Effector CD4-positive, alpha-beta T cell (primary cell): ENCODE measurements around the gene CTNNA2.

ENCODE experiments used
- DNase-seq: peaks from one replicate; pipeline ENCODE4 v3.0.0-alpha.2; 2020

Gene CTNNA2

DNA sequence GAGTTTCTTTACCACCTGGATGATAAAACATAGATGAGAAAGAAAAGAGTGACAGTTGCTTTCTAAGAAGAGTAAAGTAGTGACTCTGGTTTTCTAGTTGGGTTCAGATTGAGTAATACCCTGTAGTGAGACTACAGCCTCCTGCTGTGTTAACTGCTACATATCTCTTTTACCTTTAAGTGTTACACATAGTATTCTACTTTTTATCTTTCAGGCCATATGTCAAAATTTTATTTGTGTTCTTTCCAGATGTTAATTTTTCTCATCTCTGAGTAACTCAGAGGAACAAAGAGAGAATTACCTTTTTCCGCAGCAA lies 348.2 kb downstream of the CTNNA2 start:
- DNase-seq = no peak

DNA sequence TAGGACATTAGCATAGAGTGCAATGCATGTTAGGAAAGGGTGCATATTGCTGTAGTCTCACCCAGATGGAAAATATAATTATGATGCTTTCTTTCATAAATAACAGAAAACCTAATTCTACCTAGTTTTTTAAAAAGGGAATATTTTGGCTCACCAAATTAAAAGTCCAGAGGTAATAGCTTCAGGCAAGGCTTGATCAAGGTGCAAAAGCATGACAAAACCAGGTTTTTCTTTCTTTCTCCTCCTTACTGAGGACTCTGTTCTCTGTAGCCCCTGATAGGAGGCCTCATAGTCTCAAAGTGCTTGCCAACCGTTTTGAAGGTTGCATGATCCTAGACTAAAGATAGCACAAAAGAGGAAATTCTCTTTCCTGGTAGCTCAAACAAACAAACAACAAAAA lies 349.9 kb downstream of the CTNNA2 start:
- DNase-seq = no peak

DNA sequence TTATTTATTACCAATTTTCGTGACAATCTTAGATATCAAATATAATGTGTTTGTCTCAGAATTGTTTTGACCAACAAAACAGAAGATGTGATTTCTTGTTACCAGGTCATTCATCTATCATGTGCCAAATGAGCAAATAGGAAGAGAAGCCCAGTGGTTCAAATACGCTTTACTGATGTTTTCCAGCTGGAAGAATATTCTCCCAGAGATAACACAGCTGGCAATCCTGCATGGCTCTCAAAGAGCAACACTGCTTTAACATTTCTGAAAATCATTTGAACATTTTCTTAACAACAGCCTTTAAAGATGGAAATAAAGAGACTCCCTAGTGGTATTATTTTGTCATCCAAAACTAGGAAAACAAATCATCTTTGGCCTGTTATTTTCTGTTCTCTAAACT lies 359.8 kb downstream of the CTNNA2 start:
- no peak for DNase-seq

DNA sequence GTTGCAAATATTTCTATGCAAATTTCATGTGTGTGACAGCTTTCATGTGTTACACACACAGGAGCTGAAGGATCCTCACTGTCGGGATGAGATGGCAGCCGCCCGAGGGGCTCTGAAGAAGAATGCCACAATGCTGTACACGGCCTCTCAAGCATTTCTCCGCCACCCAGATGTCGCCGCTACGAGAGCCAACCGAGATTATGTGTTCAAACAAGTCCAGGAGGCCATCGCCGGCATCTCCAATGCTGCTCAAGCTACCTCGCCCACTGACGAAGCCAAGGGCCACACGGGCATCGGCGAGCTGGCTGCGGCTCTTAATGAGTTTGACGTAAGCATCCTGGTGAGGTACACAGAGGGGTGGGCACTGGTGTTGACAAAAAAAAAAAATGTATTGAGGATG lies 361.2 kb downstream of the CTNNA2 start:
- no peak for DNase-seq

DNA sequence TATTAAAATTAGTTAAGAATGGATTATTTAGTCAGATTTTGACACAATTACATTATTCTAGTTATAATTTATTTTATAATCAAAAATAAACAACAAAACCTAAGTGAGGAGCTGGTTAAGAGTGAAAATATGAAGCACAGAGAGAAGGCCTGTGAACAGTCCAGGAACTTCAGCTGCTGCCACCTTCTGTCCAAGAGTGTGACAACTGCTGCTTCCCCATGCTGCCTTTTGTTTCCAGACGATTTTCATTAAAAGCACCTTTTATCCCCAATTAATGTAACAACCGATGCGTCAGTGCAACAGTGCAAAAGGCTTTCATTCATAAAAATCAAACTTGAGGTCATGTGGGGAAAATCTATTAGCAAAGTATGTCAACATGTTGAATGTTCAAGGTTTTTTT lies 363.6 kb downstream of the CTNNA2 start:
- no peak for DNase-seq

DNA sequence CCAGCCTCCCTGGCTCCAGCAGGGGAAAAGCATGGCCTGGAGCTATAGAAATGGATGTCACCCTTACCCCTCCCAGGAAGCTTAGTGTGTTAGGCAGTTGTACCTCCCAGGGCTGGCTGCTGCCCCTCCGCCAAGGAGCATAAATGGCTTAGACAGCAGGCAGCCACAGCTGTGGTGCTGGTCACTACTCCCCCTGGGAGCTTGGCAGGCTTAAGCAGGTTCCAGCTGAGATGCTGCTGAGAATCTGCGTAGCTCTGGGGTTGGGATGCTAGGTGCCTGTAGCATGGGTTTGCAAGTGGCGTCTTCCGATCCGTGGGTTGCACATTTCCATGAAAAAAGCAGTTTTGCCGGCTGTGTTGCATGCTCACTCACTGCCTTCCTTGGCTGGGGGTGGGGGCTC lies 369.7 kb downstream of the CTNNA2 start:
- DNase-seq = no peak

DNA sequence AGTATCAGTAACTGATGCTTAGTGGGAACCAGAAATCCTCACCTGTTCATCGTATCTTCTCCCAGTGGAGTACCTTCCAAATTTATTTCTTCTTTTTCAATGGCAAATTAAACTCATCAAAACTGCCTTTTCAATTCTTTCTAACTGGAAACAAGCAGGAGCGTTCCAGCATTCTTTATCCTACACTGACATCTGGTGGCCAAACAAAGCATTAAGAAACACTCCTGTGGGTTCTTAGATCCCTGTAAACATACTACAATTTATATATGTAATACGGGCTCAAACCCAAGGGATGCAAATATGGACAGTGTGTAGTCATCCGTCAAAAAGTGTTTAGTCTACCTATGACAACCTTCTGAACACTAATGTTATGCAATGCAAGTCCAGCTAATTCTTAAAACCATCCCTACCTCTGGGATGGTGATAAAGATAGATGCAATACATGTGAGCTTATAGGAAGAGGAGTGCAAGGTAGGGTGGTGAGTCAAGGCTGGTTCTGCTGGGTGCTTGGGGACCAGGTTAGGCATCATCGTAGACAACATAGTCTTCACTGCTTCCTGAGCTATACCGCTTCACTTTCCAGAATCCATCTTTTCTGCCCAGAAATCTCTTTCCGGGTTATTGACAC lies 375.0 kb downstream of the CTNNA2 start:
- no peak for DNase-seq

DNA sequence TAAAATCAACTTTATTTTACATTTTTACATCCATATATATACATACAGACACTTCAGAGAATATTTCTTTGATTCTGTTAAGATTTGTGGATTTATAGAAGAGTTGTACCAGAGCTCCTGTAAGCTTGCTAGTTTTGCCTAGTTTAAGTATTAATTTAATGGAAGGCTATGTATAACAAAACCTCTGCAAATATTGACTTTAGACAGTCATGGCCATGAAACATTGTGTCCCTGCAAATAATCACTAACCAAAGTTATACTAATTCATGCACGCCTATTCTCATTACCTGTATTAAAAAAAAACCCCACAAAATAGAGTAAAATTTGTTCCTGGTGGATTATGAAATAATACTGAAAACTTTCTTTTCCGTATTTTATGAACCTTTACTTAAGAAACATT lies 379.3 kb downstream of the CTNNA2 start:
- DNase-seq = no peak

DNA sequence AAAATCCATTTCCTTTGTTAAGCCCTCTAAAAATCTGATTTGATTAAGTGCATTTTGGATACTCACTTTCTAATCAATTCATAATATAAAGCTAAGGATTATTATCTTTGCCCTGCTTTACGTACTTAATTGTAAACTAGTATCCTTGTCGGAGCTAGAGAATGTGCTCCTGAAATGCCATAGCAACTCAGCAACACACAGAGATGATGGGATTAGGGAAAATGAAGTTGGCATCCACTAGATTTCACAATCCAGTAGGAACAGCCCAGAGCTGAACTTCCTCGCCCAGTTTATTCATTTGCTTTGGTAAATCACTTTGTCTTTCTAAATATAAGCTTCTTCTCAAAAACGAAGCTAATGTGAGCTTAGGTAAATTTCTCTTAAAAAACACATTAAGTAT lies 386.3 kb downstream of the CTNNA2 start:
- DNase-seq = no peak

DNA sequence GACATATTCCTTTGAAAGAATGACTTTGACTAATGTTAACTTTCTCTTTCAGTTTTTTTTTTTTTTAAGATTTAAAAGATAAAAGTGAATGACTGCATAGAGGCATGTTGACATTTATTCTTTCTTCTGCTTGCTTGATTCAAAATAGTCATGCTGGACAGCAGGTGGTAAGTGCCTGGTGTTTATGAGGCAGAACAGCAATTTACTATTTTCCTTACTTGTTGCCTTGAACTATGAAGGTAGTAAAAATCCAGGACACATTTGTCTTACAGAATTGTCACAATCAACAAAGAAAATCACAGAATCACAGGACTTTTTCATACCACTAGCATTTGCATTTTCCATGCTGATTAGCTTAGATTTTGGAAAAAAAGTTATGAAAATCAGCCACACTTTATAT lies 388.3 kb downstream of the CTNNA2 start:
- DNase-seq = no peak

DNA sequence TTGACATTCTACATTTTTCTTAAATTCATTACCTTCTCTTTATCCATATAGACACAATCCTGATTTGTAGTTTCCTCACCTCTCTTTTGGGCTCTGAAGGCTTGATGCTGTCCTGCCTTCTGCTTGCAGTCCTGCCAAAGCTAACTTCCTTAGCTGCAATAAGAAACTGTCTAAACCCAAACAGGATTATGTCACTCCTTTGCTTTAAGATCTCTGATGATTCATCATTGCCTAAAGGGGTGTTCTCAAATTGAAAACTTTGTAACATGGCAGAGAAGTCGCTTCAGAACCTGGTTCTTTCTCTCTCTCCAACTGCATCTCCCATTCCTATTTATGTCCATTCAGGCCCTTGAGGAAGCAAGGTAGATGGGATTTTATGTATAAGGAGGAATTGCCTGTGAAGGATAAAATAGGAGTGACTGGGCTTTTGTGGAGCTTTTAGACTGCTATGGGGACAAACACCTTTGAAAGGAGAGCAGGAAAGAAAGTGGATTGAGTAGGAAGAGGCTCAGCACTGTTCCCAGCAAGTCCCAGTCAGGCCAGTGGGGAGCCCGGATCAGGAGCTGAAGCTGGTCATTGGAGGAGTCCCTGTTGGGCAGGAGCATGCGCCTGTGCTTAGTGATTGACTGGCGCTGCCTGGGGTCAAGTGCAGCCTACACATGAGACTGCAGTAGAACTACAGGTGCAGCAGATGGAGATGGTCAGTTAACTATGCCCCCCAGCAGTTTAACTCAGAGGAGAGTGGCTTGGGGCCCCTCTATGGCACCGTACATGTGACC lies 390.6 kb downstream of the CTNNA2 start:
- no peak for DNase-seq

DNA sequence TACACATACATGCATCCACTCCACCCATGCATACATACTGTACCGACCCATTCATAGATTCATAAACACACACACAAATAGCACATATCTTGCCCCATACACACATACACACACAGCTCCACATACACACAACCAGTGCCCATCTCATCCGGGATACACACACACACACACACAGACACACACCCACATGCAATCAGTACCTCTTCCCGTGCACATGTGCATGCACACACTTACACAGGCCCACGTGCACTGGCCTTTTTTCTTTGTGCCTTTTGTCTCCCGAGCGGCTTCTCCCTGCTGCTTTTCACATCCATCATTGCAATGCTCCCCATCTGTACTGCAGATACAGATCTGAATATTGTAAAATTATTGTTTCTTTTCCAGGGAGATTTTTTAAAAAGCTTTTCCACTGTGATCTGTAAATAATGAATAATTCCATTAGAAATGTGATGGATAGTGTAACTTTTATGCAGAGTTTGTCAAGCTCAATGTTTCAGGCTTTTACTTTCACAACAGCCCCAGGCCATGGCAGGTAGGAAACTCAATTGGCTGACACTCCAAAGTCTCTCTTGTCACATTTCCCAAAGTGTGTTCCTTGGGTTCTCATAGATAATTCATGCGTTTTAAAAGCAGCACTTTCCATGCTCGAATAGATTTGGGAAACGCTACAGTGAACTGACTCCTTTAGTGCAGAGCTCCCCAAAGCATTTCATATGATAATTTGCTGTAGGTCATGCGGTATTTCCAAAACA lies 393.5 kb downstream of the CTNNA2 start:
- no peak for DNase-seq

DNA sequence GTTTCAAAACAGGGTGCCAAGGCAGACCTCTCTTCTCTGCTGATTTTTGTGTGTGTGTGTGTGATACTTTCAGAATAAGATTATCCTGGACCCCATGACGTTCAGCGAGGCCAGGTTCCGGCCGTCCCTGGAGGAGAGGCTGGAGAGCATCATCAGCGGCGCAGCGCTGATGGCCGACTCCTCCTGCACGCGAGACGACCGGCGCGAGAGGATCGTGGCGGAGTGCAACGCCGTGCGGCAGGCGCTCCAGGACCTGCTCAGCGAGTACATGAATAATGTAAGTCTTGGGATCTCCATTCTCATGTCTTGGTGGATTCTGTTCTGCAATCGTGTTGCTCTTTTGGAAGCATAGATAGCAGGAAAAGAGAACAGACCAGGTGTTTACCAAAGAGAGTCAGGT lies 396.7 kb downstream of the CTNNA2 start:
- DNase-seq = no peak

DNA sequence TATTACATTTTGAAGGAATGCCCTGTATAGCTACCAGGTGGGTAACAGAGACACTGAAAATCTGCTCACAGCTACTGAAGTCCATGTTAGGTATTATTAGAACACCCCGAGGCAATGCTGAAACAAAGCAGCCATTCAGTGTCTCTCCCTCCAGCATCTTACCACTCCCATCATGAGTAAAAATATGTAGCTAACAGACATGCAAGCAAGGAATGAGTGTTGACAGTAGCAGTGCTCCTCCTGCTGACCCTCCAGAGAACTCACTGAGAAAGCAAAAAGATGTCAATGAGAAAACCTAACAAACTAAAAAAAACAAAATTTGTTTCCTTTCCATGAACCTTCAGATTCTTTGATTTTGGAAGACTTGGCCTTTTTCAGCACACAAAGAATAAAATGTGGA lies 397.8 kb downstream of the CTNNA2 start:
- no peak for DNase-seq

DNA sequence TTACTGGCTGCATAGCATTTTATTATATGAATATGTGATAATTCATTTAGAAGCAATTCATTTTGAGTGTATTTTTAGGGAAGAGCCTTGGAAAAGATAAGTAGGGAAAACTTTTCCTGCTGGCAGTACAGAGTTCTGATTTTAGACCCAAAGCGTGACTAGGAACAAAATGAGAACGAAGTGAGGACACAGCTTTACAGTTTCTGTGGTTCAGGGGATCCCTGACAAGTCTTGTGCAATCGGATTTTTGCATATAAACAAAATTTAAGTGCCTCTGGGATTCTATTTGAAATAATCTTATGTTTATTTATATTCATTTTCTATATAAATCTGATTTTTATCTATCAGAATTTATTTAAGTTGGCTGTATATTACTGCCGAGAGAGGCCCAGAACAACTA lies 402.6 kb downstream of the CTNNA2 start:
- no peak for DNase-seq

DNA sequence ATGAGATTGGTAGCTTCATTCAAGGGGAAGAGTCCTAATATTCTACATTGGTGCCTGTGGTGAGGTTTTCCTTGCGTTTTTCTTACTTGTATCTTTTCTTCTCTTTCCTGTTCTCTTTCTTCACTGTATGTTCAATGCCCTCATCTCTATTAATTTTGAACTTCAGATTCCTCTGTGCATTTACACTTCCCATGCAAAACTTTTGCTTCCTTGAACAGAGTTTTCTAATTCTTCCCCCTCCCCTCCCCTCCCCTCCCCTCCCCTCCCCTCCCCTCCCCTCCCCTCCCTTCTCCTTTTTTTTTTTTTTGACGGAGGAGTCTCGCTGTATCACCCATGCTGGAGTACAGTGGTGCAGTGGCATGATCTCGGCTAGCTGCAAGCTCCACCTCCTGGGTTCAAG lies 403.4 kb downstream of the CTNNA2 start:
- no peak for DNase-seq

DNA sequence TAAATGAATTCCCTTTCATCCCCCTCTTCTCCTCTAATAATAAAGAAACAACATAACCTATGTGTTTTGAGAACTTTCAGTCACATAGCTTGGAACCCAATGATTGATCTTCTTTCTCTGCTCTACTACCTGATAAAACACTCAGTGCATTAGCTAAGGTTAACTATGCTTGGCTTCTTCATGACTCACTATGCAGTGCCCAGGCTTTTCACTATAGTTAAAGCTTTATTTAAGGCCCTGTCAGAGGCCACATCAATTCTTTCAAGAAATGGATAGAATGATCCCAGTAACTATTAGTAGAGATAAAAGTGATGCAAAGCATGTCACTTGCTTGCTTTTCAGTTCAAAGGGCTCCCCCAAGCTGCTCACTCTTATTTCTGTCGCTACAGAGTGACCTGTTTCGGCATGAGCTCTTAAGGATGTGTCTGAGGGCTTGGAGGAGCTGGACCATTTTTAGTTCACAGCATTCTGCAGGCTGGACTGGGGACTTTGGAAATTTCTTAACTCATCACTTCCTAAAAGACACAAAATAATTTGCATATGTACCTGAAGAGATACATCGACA lies 407.7 kb downstream of the CTNNA2 start:
- DNase-seq = no peak

DNA sequence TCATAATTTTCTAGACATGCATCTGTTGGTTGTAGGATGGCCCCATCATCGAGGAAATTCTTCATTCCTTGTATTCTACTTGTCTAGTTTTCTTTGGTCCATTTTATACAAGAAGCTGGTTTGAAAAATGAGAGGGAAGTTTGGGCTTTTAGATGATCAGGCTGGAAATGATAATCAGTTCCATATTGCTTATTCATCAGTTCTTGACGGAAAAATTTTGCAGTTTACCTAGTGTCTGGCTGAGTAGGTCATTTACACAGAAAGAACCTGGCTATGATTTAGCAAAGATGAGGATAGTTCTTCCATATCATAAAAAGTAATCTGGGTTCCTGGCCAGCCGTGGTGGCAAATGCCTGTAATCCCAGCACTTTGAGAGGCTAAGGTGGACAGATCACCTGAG lies 416.8 kb downstream of the CTNNA2 start:
- DNase-seq = no peak

DNA sequence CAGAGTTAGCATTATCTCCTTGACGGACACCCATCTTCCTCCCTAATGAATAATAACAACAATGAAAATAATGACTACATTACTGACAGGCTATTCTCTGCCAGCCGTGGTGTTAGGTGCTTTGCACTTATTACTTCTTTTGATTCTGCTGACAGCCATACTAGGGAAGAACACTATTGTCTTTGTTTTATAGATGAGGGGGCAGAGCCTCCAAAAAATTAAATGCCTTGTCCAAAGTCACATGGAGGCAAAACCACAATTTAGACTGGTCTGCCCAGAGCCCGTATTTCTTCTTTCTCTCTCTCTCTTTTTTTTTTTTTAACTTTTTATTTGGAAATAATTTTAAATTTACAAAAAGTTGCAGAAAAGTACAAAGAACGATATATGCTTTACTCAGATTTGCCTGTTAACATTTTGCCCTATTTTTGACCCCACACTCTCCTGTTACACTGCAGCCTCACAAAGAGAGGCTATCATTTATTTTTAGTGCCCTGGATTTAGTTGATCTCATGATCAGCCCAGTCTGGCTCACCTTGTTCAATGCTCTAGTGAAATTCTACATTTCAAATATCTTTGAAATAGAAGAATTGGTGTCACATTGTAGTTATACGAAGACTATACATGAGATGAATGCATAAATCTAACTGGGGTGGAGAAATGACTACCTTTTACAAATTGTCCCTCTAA lies 422.3 kb downstream of the CTNNA2 start:
- DNase-seq = no peak

DNA sequence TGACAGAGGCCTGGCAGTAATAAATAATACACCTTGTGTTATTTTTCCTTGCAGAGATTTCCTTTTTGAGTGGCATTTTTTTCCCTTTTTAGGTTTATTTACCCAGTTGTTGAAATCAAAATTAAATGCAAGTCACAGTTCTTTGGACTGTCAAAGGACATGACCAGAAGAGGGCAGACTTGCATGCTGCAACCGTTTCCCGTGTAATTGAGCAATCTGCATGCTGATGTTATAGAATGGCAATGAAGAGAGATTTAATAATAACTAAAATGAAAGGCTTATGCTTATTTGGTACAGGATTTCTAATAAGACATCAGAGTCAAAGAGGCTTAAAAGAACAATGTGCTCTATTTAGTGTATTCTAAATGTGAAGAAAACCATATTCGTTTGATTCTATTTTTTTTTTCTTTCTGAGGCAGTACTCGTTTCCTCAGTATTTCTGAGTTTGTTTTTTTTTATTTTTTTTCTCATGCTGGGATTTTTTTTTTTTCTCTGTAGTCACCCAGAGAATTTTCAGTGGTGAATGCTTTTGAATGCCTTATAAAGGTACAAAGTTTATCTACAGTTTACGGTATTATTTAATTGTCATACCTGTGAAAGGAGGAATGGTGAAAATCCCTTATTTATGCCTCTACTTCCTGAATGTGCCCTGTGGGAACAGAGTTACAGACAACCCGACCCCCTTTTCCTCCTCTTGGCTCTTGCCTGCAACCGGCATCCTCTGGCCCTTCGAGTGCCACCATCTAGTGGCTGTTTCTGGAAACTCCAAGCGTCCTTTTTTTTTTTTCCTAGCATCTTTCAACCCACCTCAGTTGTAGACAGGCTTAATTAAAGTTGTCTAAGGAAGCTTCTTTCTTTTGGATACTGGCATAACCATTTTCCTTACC lies 423.2 kb downstream of the CTNNA2 start:
- no peak for DNase-seq

DNA sequence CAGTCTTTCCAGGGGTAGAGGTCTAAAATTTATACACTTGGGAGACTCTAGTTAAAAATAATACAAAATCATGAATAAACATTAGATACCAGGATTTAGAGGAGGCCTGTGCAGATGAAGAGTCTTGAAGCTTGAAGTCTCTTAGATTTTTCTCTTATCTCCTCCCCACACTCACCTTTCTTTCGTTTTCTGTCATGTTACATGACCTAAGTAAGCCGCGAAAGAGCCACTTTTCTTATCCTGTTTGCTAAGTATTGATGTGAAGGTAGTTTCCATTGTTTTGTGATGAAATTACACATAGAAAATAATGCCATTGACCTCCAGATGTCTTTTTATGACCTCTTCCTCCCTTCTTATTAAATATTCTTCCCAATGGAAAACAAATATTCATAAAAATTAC lies 423.9 kb downstream of the CTNNA2 start:
- DNase-seq = no peak

DNA sequence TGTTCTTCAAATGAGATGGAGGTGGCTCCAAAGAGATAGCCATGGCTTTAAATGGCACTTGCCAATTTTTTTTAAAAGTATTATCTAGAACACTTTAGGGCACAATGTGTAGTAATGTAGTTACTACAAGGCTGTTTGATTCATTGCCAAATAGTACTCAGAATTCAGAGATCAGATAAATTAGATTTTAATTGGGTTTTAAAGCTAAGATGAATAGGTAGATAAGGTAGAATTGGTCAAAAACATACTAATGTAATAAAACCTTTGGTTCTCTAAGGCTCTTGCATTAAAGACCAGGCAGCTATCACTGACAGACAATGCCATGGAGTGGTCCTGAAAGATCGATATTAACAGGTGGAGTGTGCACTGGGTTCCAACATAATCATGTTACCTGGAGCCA lies 425.8 kb downstream of the CTNNA2 start:
- no peak for DNase-seq
